Medulla oblongata (tissue), 1 donor: ENCODE data around the gene OR4E1.
"Not testable (repeated sequence)": the region's sequence is repeated elsewhere in the genome, so short reads cannot be mapped to it uniquely, and the experiment has no call there.

ENCODE experiments used
- DNase-seq: peaks from one replicate; pipeline ENCODE4 v3.0.0-alpha.2; 2015; ENCODE audit errors: extremely low spot score

Gene OR4E1

GRCh38 chr14:21653331-21653885 lies 20.2 kb downstream of the OR4E1 start, which contains the start of gene OR4E2:
OR4E2 (plus strand) TSS chr14:21653835; CDS start chr14:21665083, 11,248 bp downstream.
- DNase-seq = no peak

GRCh38 chr14:21652209-21652808 lies 21.3 kb downstream of the OR4E1 start:
- no peak for DNase-seq

- DNase-seq = no peak
Measured at GRCh38 chr14:21647380-21647779, 26.2 kb downstream of the OR4E1 start.

- no peak for DNase-seq
Measured at GRCh38 chr14:21643407-21643806, 30.2 kb downstream of the OR4E1 start.

GRCh38 chr14:21642683-21643082 lies 30.9 kb downstream of the OR4E1 start:
- DNase-seq = no peak

- DNase-seq = no peak
Measured at GRCh38 chr14:21634840-21635239, 38.8 kb downstream of the OR4E1 start, which contains the start of gene OR10G2. OR10G2 (minus strand) TSS chr14:21634940; CDS start chr14:21634842, 98 bp downstream.

GRCh38 chr14:21631084-21631483 lies 42.5 kb downstream of the OR4E1 start:
- DNase-seq = no peak

DNA sequence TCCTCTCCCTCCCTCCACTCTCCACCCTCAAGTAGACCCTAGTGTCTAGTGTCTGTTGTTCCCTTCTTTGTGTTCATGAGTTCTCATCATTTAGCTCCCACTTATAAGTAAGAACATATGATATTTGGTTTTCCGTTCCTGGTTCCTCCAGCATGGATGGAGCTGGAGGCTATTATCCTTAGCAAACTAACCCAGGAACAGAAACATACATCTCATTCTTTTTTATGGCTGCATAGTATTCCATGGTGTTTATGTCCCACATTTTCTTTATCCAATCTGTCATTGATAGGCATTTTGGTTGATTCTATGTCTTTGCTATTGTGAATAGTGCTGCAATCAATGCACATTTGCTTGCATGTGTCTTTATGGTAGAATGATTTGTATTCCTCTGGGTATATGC lies 43.1 kb downstream of the OR4E1 start:
- DNase-seq = not testable (repeated sequence)

- no peak for DNase-seq
Measured at GRCh38 chr14:21626491-21627230, 47.0 kb downstream of the OR4E1 start.
